K562 (cell line): Measurements from ENCODE around the gene PHF10. TPM values are rescaled to one million over a fixed set of nuclear protein-coding genes. Genes with fewer than 3 reads are reported as not detected.

Experiments used
- ATF1 ChIP-seq, 2 experiments: fragments of 450-650 bp in 1 of 2; IDR thresholded peaks; 2 replicates each; pipeline ENCODE4 v1.6.1; 2016; ENCODE audit warnings: missing compliant biosample characterization in 1 of 2, missing genetic modification characterization in 1 of 2
- CXXC5 ChIP-seq: fragments of 250-450 bp; sonication (Bioruptor Pico); IDR thresholded peaks from 2 replicates; pipeline ENCODE4 v1.8.0; 2022; ENCODE audit warnings: inconsistent platforms, mild to moderate bottlenecking, moderate library complexity
- E2F8 ChIP-seq: fragments of 450-650 bp; IDR thresholded peaks from 2 replicates; pipeline ENCODE4 v1.7.1; 2018; ENCODE audit warnings: mild to moderate bottlenecking, low read depth; ENCODE audit not compliant: partially characterized antibody
- FOXJ3 ChIP-seq: sonication (generic); formaldehyde crosslinking; IDR thresholded peaks from 2 replicates; pipeline ENCODE4 v1.4.0; 2020; ENCODE audit warnings: mild to moderate bottlenecking, missing genetic modification reagents
- GTF2B ChIP-seq: IDR thresholded peaks from 2 replicates; pipeline ENCODE4 v1.6.1; 2011; ENCODE audit not compliant: insufficient read length; ENCODE audit errors: extremely low read depth
- NFIX ChIP-seq: fragments of 250-450 bp; sonication (Bioruptor Pico); IDR thresholded peaks from 2 replicates; pipeline ENCODE4 v1.4.0; 2020; ENCODE audit warnings: low read depth, mild to moderate bottlenecking, moderate library complexity
- NFRKB ChIP-seq: fragments of 450-650 bp; IDR thresholded peaks from 2 replicates; pipeline ENCODE4 v1.6.1; 2016; ENCODE audit warnings: low read depth
- RFX7 ChIP-seq: fragments of 250-450 bp; sonication (Bioruptor Pico); IDR thresholded peaks from 2 replicates; pipeline ENCODE4 v1.5.1; 2021; ENCODE audit warnings: mild to moderate bottlenecking
- SNRNP70 ChIP-seq: fragments of 200-400 bp; formaldehyde crosslinking; optimal IDR thresholded peaks from 2 replicates; pipeline ENCODE3; 2017; ENCODE audit warnings: low read depth, low read length
- SP1 ChIP-seq: sonication (generic); formaldehyde crosslinking; IDR thresholded peaks from 2 replicates; pipeline ENCODE4 v1.8.1; 2022; ENCODE audit warnings: mild to moderate bottlenecking, missing genetic modification reagents
- SRF ChIP-seq, 2 experiments: fragments of 250-450, 450-650 bp in 1 of 2; sonication (Bioruptor Pico) in 1 of 2; sonication (generic) in 1 of 2; formaldehyde crosslinking; IDR thresholded peaks; 2 replicates each; pipeline versions ENCODE4 v1.5.0 to v1.5.1; 2020 to 2022; ENCODE audit warnings: mild to moderate bottlenecking in 1 of 2, missing genetic modification reagents in 1 of 2
- TEAD4 ChIP-seq, 2 experiments: sonication (generic) in 1 of 2; formaldehyde crosslinking in 1 of 2; IDR thresholded peaks; 2 replicates each; pipeline versions ENCODE4 v1.6.1 to v1.8.0; 2012 to 2022; ENCODE audit warnings: borderline replicate concordance in 1 of 2, inconsistent platforms in 1 of 2, low read length in 1 of 2, mild to moderate bottlenecking in 1 of 2, missing genetic modification reagents in 1 of 2
- TSHZ1 ChIP-seq: fragments of 250-450 bp; sonication (Bioruptor Pico); IDR thresholded peaks from 2 replicates; pipeline ENCODE4 v1.4.0; 2020; ENCODE audit warnings: mild to moderate bottlenecking, moderate library complexity
- ZBTB34 ChIP-seq: fragments of 250-450 bp; sonication (Bioruptor Pico); IDR thresholded peaks from 2 replicates; pipeline ENCODE4 v1.8.0; 2021; ENCODE audit warnings: mild to moderate bottlenecking, moderate library complexity
- ZFP30 ChIP-seq: fragments of 250-450 bp; sonication (Bioruptor Pico); IDR thresholded peaks from 2 replicates; pipeline ENCODE4 v1.8.0; 2022; ENCODE audit warnings: moderate library complexity, mild to moderate bottlenecking, inconsistent platforms, borderline replicate concordance
- ZNF174 ChIP-seq: fragments of 250-450 bp; sonication (Bioruptor Pico); IDR thresholded peaks from 2 replicates; pipeline ENCODE4 v1.4.0; 2020; ENCODE audit warnings: mild to moderate bottlenecking
- ZNF41 ChIP-seq: fragments of 250-450 bp; sonication (Bioruptor Pico); conservative IDR thresholded peaks from 2 replicates; pipeline ENCODE4 v1.4.0; 2020; ENCODE audit warnings: mild to moderate bottlenecking
- ZNF589 ChIP-seq: fragments of 200-800 bp; sonication (Bioruptor generic); IDR thresholded peaks from 2 replicates; pipeline ENCODE4 v1.6.1; 2016; ENCODE audit warnings: low read depth, missing genetic modification characterization, missing compliant biosample characterization
- polyA plus RNA-seq, 8 experiments: library from polyadenylated mRNA; depleted of rRNA in 4 of 8; stranded (reverse) in 5 of 8; unstranded in 3 of 8; fragments of >200 nt; fragmentation: Nextera tagmentation in 2 of 8; fragmentation: Illumina TruSeq in 1 of 8; extraction: Ambion mirVana in 2 of 8; extraction: Trizol in 1 of 8; gene quantifications; 2 replicates each; pipeline versions ENCODE4 v1.2.1 to v1.2.3, GENCODE V29; 2011 to 2014; ENCODE audit warnings: inconsistent platforms in 1 of 8, missing spikeins in 1 of 8
- total RNA-seq, 7 experiments: library from RNA; depleted of rRNA in 6 of 7; stranded (reverse); fragments of >200 nt in 6 of 7; fragmentation: Illumina TruSeq in 2 of 7; extraction: Trizol in 2 of 7; gene quantifications; 2 replicates each; pipeline versions ENCODE4 v1.2.1 to v1.2.3, GENCODE V29; 2011 to 2021; ENCODE audit warnings: low replicate concordance in 1 of 7

PHF10 gene
- total and polyA plus RNA-seq, 9 of the 15 experiments (the other 6 are each of a cell fraction or from before 2014, with no cell fraction given), result 23.9 to 88.9 (median 46.0) TPM

GRCh38 chr6:169751242-169752073 lies 27.2 kb upstream of the PHF10 start, which contains the start of the genes DYNLT2 and ERMARD (continued):
- TF ChIP-seq ZBTB34 (no peak), ATF1 (CRISPR knock-in tag; IDR thresholded peaks at IDR 0.05) (peak; percentile 99), ATF1 (tag; IDR thresholded peaks at IDR 0.05) (peak; percentile 99), FOXJ3 (CRISPR knock-in tag) (no peak), SRF (CRISPR knock-in tag; IDR thresholded peaks at IDR 0.05) (peak in 1 of 2 experiments; percentile 60; a peak in 1 of 4 replicates), ZFP30 (CRISPR knock-in tag) (no peak), SNRNP70 (no peak), TEAD4 (IDR thresholded peaks at IDR 0.05; ENCODE audit: low read length) (no peak; the same call in 1 of the 2 replicates), TEAD4 (CRISPR knock-in tag; IDR thresholded peaks at IDR 0.05; ENCODE audit: borderline replicate concordance) (peak; percentile 77; the same call in 1 of the 2 replicates), NFIX (CRISPR knock-in tag) (no peak), ZNF589 (CRISPR knock-in tag) (no peak), E2F8 (peak; percentile 94), ZNF174 (CRISPR knock-in tag) (no peak), NFRKB (peak; percentile 72; the same call in 1 of the 2 replicates), TSHZ1 (CRISPR knock-in tag) (no peak), ZNF41 (CRISPR knock-in tag) (no peak), RFX7 (CRISPR knock-in tag) (no peak), SP1 (peak; percentile 71; the same call in 1 of the 2 replicates), CXXC5 (CRISPR knock-in tag) (peak; percentile 90), GTF2B (no peak)
